ENCODE data around the gene KY. TPM values are rescaled to one million over a fixed set of nuclear protein-coding genes. Genes with fewer than 3 reads are reported as not detected.

KY gene
- total and polyA plus RNA-seq, 2 donors (not counting 1 experiment from before 2014, with no cell fraction given): under 0.01 to 0.12 TPM

- no peaks in the 10 kb centered on the region for H3K27me3 ChIP-seq (ENCODE audit: control insufficient read depth, insufficient read depth, low read length)
- no peaks in the 10 kb centered on the region for H3K9me3 ChIP-seq (ENCODE audit: control insufficient read depth, insufficient read depth, low read depth, low read length)
- no peaks in the 10 kb centered on the region for H4K20me1 ChIP-seq (ENCODE audit: control insufficient read depth, extremely low read depth, insufficient read depth, low read length)
Measured at GRCh38 chr3:134628884-134629283, 21.9 kb downstream of the KY start.

GRCh38 chr3:134627831-134628230 lies 23.0 kb downstream of the KY start:
- no peak overlapping the region for H3K27ac ChIP-seq (ENCODE audit: insufficient read depth, low read length)
- no peak for DNase-seq (ENCODE audit: low read depth in 2 of 2)
- H3K4me1 ChIP-seq (ENCODE audit: control insufficient read depth, extremely low read depth, insufficient read depth, low read length): no peaks in the 10 kb centered on the region
- H3K9me3 ChIP-seq (ENCODE audit: control insufficient read depth, insufficient read depth, low read depth, low read length): no peaks in the 10 kb centered on the region
- no peaks in the 10 kb centered on the region for H3K27me3 ChIP-seq (ENCODE audit: control insufficient read depth, insufficient read depth, low read length)
- H2AFZ ChIP-seq (ENCODE audit: low read length): no peak overlapping the region
- H3K9ac ChIP-seq (ENCODE audit: insufficient read depth, low read length): no peak overlapping the region
- no peak for TF ChIP-seq CTCF (conservative IDR thresholded peaks at IDR 0.05 in 1 of 2, IDR thresholded peaks at IDR 0.05 in 1 of 2; ENCODE audit: low read depth in 1 of 2, low read length in 2 of 2)
- TF ChIP-seq EZH2 (IDR thresholded peaks at IDR 0.05; ENCODE audit: low read length, missing control alignments): no peak
- H3K4me2 ChIP-seq (ENCODE audit: extremely low read depth, insufficient read depth, low read length): no peak overlapping the region
- H3K4me3 ChIP-seq (replicated peaks in 1 of 4; ENCODE audit: control extremely low read depth in 1 of 4, insufficient read depth in 1 of 4, low read depth in 3 of 4, low read length in 4 of 4): no peak overlapping the region
- H3K79me2 ChIP-seq (ENCODE audit: control insufficient read depth, insufficient read depth, low read length): no peaks in the 10 kb centered on the region
- no peaks in the 10 kb centered on the region for H3K36me3 ChIP-seq (ENCODE audit: control insufficient read depth, insufficient read depth, low read length)
- no peaks in the 10 kb centered on the region for H4K20me1 ChIP-seq (ENCODE audit: control insufficient read depth, extremely low read depth, insufficient read depth, low read length)

More at GRCh38 chr3:134628884-134629283, 21.9 kb downstream of the KY start:
- no peaks in the 10 kb centered on the region for H3K79me2 ChIP-seq (ENCODE audit: control insufficient read depth, insufficient read depth, low read length)
- H3K27ac ChIP-seq (ENCODE audit: insufficient read depth, low read length): no peak overlapping the region
- no peak overlapping the region for H3K9ac ChIP-seq (ENCODE audit: insufficient read depth, low read length)
- no peak for DNase-seq (ENCODE audit: low read depth in 2 of 2)
- no peaks in the 10 kb centered on the region for H3K36me3 ChIP-seq (ENCODE audit: control insufficient read depth, insufficient read depth, low read length)
- H3K4me1 ChIP-seq (ENCODE audit: control insufficient read depth, extremely low read depth, insufficient read depth, low read length): no peaks in the 10 kb centered on the region
- H3K4me3 ChIP-seq (replicated peaks in 1 of 4; ENCODE audit: control extremely low read depth in 1 of 4, insufficient read depth in 1 of 4, low read depth in 3 of 4, low read length in 4 of 4): no peak overlapping the region
- H2AFZ ChIP-seq (ENCODE audit: low read length): no peak overlapping the region
- no peak overlapping the region for H3K4me2 ChIP-seq (ENCODE audit: extremely low read depth, insufficient read depth, low read length)
- TF ChIP-seq EZH2 (IDR thresholded peaks at IDR 0.05; ENCODE audit: low read length, missing control alignments): no peak

- H3K27ac ChIP-seq (ENCODE audit: insufficient read depth, low read length): no peak overlapping the region
- H3K9ac ChIP-seq (ENCODE audit: insufficient read depth, low read length): no peak overlapping the region
- H3K9me3 ChIP-seq (ENCODE audit: control insufficient read depth, insufficient read depth, low read depth, low read length): no peaks in the 10 kb centered on the region
- no peaks in the 10 kb centered on the region for H3K79me2 ChIP-seq (ENCODE audit: control insufficient read depth, insufficient read depth, low read length)
- H4K20me1 ChIP-seq (ENCODE audit: control insufficient read depth, extremely low read depth, insufficient read depth, low read length): no peaks in the 10 kb centered on the region
- H3K4me2 ChIP-seq (ENCODE audit: extremely low read depth, insufficient read depth, low read length): no peak overlapping the region
- H3K4me3 ChIP-seq (replicated peaks in 1 of 4; ENCODE audit: control extremely low read depth in 1 of 4, insufficient read depth in 1 of 4, low read depth in 3 of 4, low read length in 4 of 4): no peak overlapping the region
- TF ChIP-seq CTCF (conservative IDR thresholded peaks at IDR 0.05 in 1 of 2, IDR thresholded peaks at IDR 0.05 in 1 of 2; ENCODE audit: low read depth in 1 of 2, low read length in 2 of 2) (no peak), EZH2 (IDR thresholded peaks at IDR 0.05; ENCODE audit: low read length, missing control alignments) (no peak)
- no peak for DNase-seq (ENCODE audit: low read depth in 2 of 2)
- H3K36me3 ChIP-seq (ENCODE audit: control insufficient read depth, insufficient read depth, low read length): no peaks in the 10 kb centered on the region
- no peaks in the 10 kb centered on the region for H3K27me3 ChIP-seq (ENCODE audit: control insufficient read depth, insufficient read depth, low read length)
- no peak overlapping the region for H2AFZ ChIP-seq (ENCODE audit: low read length)
- H3K4me1 ChIP-seq (ENCODE audit: control insufficient read depth, extremely low read depth, insufficient read depth, low read length): no peaks in the 10 kb centered on the region
Measured at GRCh38 chr3:134625885-134626741, 24.7 kb downstream of the KY start.

All from fibroblast of lung (primary cell).